Ovary (tissue), 9 donors: ENCODE data around the gene RAB22A. TPM values are rescaled to one million over a fixed set of nuclear protein-coding genes. Genes with fewer than 3 reads are reported as not detected.

Source experiments
- DNase-seq, 5 donors: peaks; one replicate each; pipeline ENCODE4 v3.0.0-alpha.2; 2019 to 2020
- H3K27ac ChIP-seq, 2 donors: fragments of 200-600 bp; one replicate each; pipeline versions ENCODE4 v1.5.1 to v1.8.0; 2019 to 2022
- H3K27me3 ChIP-seq: fragments of 200-600 bp; one replicate; pipeline ENCODE4 v1.8.0; 2022
- H3K36me3 ChIP-seq: fragments of 200-600 bp; sonication (generic); one replicate; pipeline ENCODE4 v1.5.1; 2019
- H3K4me1 ChIP-seq: one replicate; pipeline ENCODE4 v1.8.1; 2013; ENCODE audit warnings: mild to moderate bottlenecking, moderate library complexity; ENCODE audit not compliant: insufficient read depth
- H3K4me3 ChIP-seq: fragments of 200-600 bp; sonication (generic); one replicate; pipeline ENCODE4 v1.5.1; 2017
- H3K9me3 ChIP-seq, 2 donors: fragments of 200-600 bp in 1 of 2; sonication (generic) in 1 of 2; one replicate each; pipeline versions ENCODE4 v1.5.1 to v1.8.1; 2013 to 2019; ENCODE audit warnings: mild to moderate bottlenecking in 1 of 2, moderate library complexity in 1 of 2
- CTCF ChIP-seq, 3 donors: fragments of 450-650 bp in 2 of 3; fragments of 200-600 bp in 1 of 3; IDR thresholded peaks; one replicate each; pipeline versions ENCODE4 v1.5.1 to v1.8.0; 2016 to 2022; ENCODE audit warnings: antibody characterized with exemption in 3 of 3, mild to moderate bottlenecking in 1 of 3
- EP300 ChIP-seq: sonication (generic); formaldehyde crosslinking; IDR thresholded peaks from one replicate; pipeline ENCODE4 v1.6.1; 2017; ENCODE audit warnings: antibody characterized with exemption
- POLR2A ChIP-seq: fragments of 450-650 bp; IDR thresholded peaks from one replicate; pipeline ENCODE4 v1.6.1; 2017; ENCODE audit warnings: antibody characterized with exemption, mild to moderate bottlenecking, moderate library complexity
- WGBS, 3 donors: extraction: QIAGEN DNeasy Blood & Tissue Kit in 1 of 3; methylation state at CpG; one replicate each; pipeline versions ENCODE4 v1.1.5 to v1.1.7; 2013 to 2017; 5-methylcytosine and 5-hydroxymethylcytosine counted together
- intact Hi-C, 4 donors: fragments of 100-400 bp; cut with DNase I; formaldehyde crosslinking; loops; one replicate each; pipeline versions ENCODE4 v1.11.0 to v1.15.1; 2022 to 2023
- polyA plus RNA-seq, 2 donors: library from polyadenylated mRNA; stranded (reverse); fragments of 200-250 nt in 1 of 2; fragments of 350-450 nt in 1 of 2; fragmentation: Illumina TruSeq in 1 of 2; extraction: RNeasy Lipid Tissue Mini Kit (QIAGEN cat#74804) in 1 of 2; gene quantifications; one replicate each; pipeline ENCODE4 v1.2.3, GENCODE V29; 2013 to 2014
- total RNA-seq, 7 donors: library from RNA; depleted of rRNA in 2 of 7; stranded (reverse); fragments of >200 nt in 2 of 7; fragmentation: NEBNext Ultra II Directional in 3 of 7; extraction: Animal tissue kit (Norgen Biotek cat#: 25700) in 3 of 7; gene quantifications; one replicate each; pipeline versions ENCODE4 v1.1.0 to v1.2.4, GENCODE V29; 2016 to 2023
- donor health status: DM: no; HTN: no; CAD: no; lungs with moderate emphysema.
- donor health status: DM: no; HTN: no; CAD: no.
- donor health status: Bipolar disorder and iron deficiency.
- donor health status: DM: yes; HTN: yes; CAD: no.
- donor health status: DM: no; HTN: no; CAD: no.
- donor health status: DM: yes; HTN: yes; CAD: no.

Gene RAB22A
- total and polyA plus RNA-seq, 9 donors: 6.3 to 25.1 (median 17.9) TPM

DNA sequence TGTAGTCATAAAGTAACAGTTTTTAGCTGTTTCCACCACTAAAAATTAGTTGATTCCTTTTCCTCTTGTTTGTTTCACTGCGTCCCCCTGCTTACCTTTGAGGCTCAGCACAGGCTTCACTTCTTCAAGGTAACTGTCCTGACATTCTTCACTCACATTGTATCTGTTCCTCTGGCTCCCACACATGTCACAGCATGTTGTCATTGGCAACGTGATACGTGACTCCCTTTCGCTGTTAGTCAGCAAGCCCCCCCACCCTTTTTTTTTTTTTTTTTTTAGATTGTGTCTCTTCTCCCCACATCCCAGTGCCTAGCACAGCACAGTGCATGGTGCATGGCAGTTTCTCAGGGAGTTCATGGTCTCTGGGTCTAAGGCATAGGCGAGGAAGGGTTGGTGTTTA lies 92.8 kb downstream of the RAB22A start:
- no peak for DNase-seq
- 86 to 87% (median 86%) methylated on average over 5 of the region's 5 CpGs for whole genome bisulfite sequencing, 3 donors
- TF ChIP-seq CTCF (IDR thresholded peaks at IDR 0.05) (no peak), EP300 (no peak), POLR2A (no peak)
- intact Hi-C loops: no loop called here
- Histone ChIP-seq H3K9me3 (no peaks in the 10 kb centered on the region), H3K4me3 (no peak overlapping the region), H3K36me3 (no peaks in the 10 kb centered on the region), H3K27ac (no peak overlapping the region), H3K27me3 (no peaks in the 10 kb centered on the region), H3K4me1 (peaks cover 12% of the 10 kb centered on the region)

GRCh38 chr20:58402827-58403226 lies 93.3 kb downstream of the RAB22A start:
- TF ChIP-seq EP300 (no peak), POLR2A (no peak), CTCF (IDR thresholded peaks at IDR 0.05) (no peak)
- H3K27me3 ChIP-seq: no peaks in the 10 kb centered on the region
- no peak overlapping the region for H3K27ac ChIP-seq
- intact Hi-C loops: no loop called here
- DNase-seq: no peak
- H3K9me3 ChIP-seq: no peaks in the 10 kb centered on the region
- H3K4me3 ChIP-seq: no peak overlapping the region
- 93 to 96% (median 95%) methylated on average over 5 of the region's 5 CpGs for WGBS, 3 donors
- H3K4me1 ChIP-seq: peaks cover 12% of the 10 kb centered on the region
- H3K36me3 ChIP-seq: no peaks in the 10 kb centered on the region

DNA sequence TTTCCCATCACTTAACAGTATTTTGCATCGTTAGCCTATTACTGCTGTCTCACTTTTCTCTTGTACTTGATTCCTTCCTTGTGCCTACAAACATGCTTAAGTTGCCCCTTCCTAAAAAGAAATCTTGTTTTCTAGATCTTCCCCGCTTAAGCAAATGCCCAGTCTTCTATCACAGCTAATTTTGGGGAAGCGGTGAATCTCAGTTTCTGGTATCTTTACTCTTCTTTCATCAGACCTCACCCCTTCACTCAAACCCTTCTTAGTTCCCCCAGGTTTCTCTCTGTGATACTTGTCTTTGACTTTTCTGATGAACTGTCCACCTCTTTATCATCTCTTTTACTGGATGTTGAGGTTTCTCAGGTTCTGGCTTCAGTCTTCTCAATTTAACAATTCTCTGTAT lies 93.8 kb downstream of the RAB22A start:
- Histone ChIP-seq H3K9me3 (no peaks in the 10 kb centered on the region), H3K27me3 (no peaks in the 10 kb centered on the region), H3K36me3 (no peaks in the 10 kb centered on the region), H3K4me3 (no peak overlapping the region), H3K4me1 (peaks cover 12% of the 10 kb centered on the region), H3K27ac (no peak overlapping the region)
- intact Hi-C loops: no loop called here
- DNase-seq: no peak
- WGBS, 3 donors: 94 to 97% (median 95%) methylated on average over 3 of the region's 3 CpGs
- no peak for TF ChIP-seq POLR2A
- no peak for TF ChIP-seq CTCF (IDR thresholded peaks at IDR 0.05)
- TF ChIP-seq EP300: no peak

DNA sequence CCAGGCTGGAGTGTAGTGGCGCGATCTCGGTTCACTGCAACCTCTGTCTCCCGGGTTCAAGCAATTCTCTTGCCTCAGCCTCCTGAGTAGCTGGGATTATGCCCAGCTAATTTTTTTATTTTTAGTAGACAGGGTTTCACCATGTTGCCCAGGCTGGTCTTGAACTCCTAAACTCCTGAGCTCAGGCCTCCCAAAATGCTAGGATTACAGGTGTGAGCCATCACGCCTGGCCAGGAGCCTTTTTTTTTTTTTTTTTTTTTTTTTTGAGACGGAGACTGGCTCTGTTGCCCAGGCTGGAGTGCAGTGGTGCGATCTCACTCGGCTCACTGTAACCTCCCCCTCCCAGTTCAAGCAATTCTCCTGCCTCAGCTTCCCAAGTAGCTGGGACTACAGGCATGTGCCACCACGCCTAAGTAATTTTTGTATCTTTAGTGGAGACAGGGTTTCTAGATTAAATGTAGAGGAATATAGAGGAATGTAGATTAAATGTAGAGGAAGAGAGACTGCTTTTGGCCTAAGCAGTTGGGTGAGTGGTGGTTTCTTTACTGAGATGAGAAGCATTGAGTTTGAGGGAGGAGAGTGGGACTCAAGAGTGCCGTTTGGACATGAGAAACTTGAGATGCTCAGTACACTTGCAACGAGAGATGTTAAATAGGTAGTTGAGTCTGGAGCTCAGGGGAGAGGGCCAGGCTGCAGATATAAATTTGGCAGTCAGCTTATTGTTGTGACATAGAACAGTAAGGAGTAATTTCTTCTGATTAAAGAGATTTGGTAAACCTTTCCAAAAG lies 96.2 kb downstream of the RAB22A start:
- TF ChIP-seq POLR2A: no peak
- no peak for TF ChIP-seq CTCF (IDR thresholded peaks at IDR 0.05)
- TF ChIP-seq EP300: no peak
- no peaks in the 10 kb centered on the region for H3K27me3 ChIP-seq
- no peak overlapping the region for H3K4me3 ChIP-seq
- intact Hi-C loops: no loop called here
- H3K36me3 ChIP-seq: no peaks in the 10 kb centered on the region
- WGBS, 3 donors: 74 to 78% (median 78%) methylated on average over 11 of the region's 11 CpGs
- no peak for DNase-seq
- H3K27ac ChIP-seq: no peak overlapping the region
- H3K9me3 ChIP-seq: no peaks in the 10 kb centered on the region
- H3K4me1 ChIP-seq: peaks cover 10% of the 10 kb centered on the region
